Germinal center (tissue), 1 donor: ENCODE data around the gene SNRNP70.
"Not testable (repeated sequence)": the region's sequence is repeated elsewhere in the genome, so short reads cannot be mapped to it uniquely, and the experiment has no call there.

Experiments used
- DNase-seq: peaks from one replicate; pipeline ENCODE4 v3.0.0; 2012; ENCODE audit warnings: mixed read lengths, low spot score

SNRNP70 gene

GRCh38 chr19:49064768-49065611, 20.3 kb upstream of the SNRNP70 start, which contains the start of gene NTF4:
NTF4 (minus strand) TSS chr19:49064818; CDS start chr19:49061997, 2,821 bp downstream.
- no peak for DNase-seq

- DNase-seq = no peak
Observed at GRCh38 chr19:49065905-49066512, 19.2 kb upstream of the SNRNP70 start.

GRCh38 chr19:49067554-49067953, 17.7 kb upstream of the SNRNP70 start:
- DNase-seq = no peak

- DNase-seq = no peak
Observed at GRCh38 chr19:49069026-49069425, 16.2 kb upstream of the SNRNP70 start.

- DNase-seq = no peak
Observed at GRCh38 chr19:49070416-49070815, 14.8 kb upstream of the SNRNP70 start.

- DNase-seq = peak; percentile 38
Observed at GRCh38 chr19:49071860-49072547, 13.2 kb upstream of the SNRNP70 start.

GRCh38 chr19:49073514-49074378, 11.5 kb upstream of the SNRNP70 start:
- DNase-seq = no peak

GRCh38 chr19:49074869-49075268, 10.4 kb upstream of the SNRNP70 start:
- DNase-seq = not testable (repeated sequence)

- no peak for DNase-seq
Observed at GRCh38 chr19:49080392-49080791, 4.9 kb upstream of the SNRNP70 start.

- no peak for DNase-seq
Observed at GRCh38 chr19:49081273-49081672, 4.0 kb upstream of the SNRNP70 start.

GRCh38 chr19:49084206-49085019, 838 bp upstream of the SNRNP70 start:
- DNase-seq = no peak

GRCh38 chr19:49085868-49086232, 599 bp downstream of the SNRNP70 start:
- no peak for DNase-seq

- DNase-seq = no peak
Observed at GRCh38 chr19:49086296-49086695, 1.0 kb downstream of the SNRNP70 start.

GRCh38 chr19:49091391-49092038, 6.3 kb downstream of the SNRNP70 start:
- DNase-seq = no peak

GRCh38 chr19:49092686-49093085, 7.4 kb downstream of the SNRNP70 start:
- no peak for DNase-seq

GRCh38 chr19:49094505-49095482, 9.5 kb downstream of the SNRNP70 start:
- no peak for DNase-seq

GRCh38 chr19:49097453-49098288, 12.4 kb downstream of the SNRNP70 start:
- peak; percentile 77 for DNase-seq

GRCh38 chr19:49098795-49099194, 13.5 kb downstream of the SNRNP70 start:
- DNase-seq = no peak
